Caco-2 (cell line): ENCODE results near the gene NTRK1. TPM values are rescaled to one million over a fixed set of nuclear protein-coding genes. Genes with fewer than 3 reads are reported as not detected.
A peak's percentile ranks its signal among the peaks of the same experiment; 100 is the strongest.

Experiments
- BruUV-seq: library from RNA; stranded (reverse); fragments of 400-500 nt; replicated peaks from 2 replicates; lab custom pipeline; 2021; lab: Mats Ljungman, UMichigan
- CTCF ChIA-PET: fragments of 300-600 bp; sonication (Branson Sonifier 250); formaldehyde crosslinking; loops from one replicate; lab custom pipeline; 2022; ENCODE audit warnings: antibody characterized with exemption; lab: Charles Lee
- POLR2A ChIA-PET: fragments of 300-600 bp; sonication (Branson Sonifier 250); formaldehyde crosslinking; loops from one replicate; lab custom pipeline; 2022; ENCODE audit warnings: antibody characterized with exemption; lab: Charles Lee
- DNase-seq, 2 experiments: peaks; one replicate each; pipeline versions ENCODE4 v3.0.0 to v3.0.0-alpha.2; 2020 to 2022
- H3K27me3 ChIP-seq: replicated peaks from 2 replicates; pipeline ENCODE4 v1.6.0; 2011; ENCODE audit warnings: low read length; ENCODE audit not compliant: control insufficient read depth, insufficient read depth
- H3K36me3 ChIP-seq: 2 replicates; pipeline ENCODE4 v1.5.1; 2011; ENCODE audit warnings: low read length; ENCODE audit not compliant: control insufficient read depth, insufficient read depth
- H3K4me1 ChIP-seq: fragments of 250-450 bp; sonication (Bioruptor Pico); 2 replicates; pipeline ENCODE4 v1.5.1; 2020; ENCODE audit warnings: mild to moderate bottlenecking
- H3K4me3 ChIP-seq: 2 replicates; pipeline ENCODE4 v1.5.1; 2011; ENCODE audit warnings: low read depth, mild to moderate bottlenecking, control low read depth, low read length
- H3K9me3 ChIP-seq: fragments of 250-450 bp; sonication (Bioruptor Pico); 2 replicates; pipeline ENCODE4 v1.5.1; 2020; ENCODE audit warnings: mild to moderate bottlenecking, moderate library complexity
- H3K27ac Mint-ChIP-seq: one replicate; pipeline ENCODE4 v1.8.0; 2022; ENCODE audit warnings: mixed read lengths; ENCODE audit not compliant: unreplicated experiment
- H3K27me3 Mint-ChIP-seq: one replicate; pipeline ENCODE4 v1.8.0; 2022; ENCODE audit warnings: mixed read lengths; ENCODE audit not compliant: insufficient read depth, unreplicated experiment
- H3K36me3 Mint-ChIP-seq: one replicate; pipeline ENCODE4 v1.8.0; 2022; ENCODE audit warnings: mild to moderate bottlenecking, mixed read lengths; ENCODE audit not compliant: insufficient read depth, unreplicated experiment
- H3K4me1 Mint-ChIP-seq: one replicate; pipeline ENCODE4 v1.8.0; 2022; ENCODE audit warnings: low read depth, mixed read lengths; ENCODE audit not compliant: unreplicated experiment
- H3K4me3 Mint-ChIP-seq: one replicate; pipeline ENCODE4 v1.8.0; 2022; ENCODE audit warnings: mild to moderate bottlenecking, moderate library complexity, mixed read lengths; ENCODE audit not compliant: unreplicated experiment
- H3K9me3 Mint-ChIP-seq: one replicate; pipeline ENCODE4 v1.8.0; 2022; ENCODE audit warnings: mixed read lengths; ENCODE audit not compliant: unreplicated experiment
- intact Hi-C: fragments of 100-400 bp; cut with micrococcal nuclease; formaldehyde crosslinking; loops from one replicate; pipeline ENCODE4 v1.10.0; 2022; ENCODE audit not compliant: unreplicated experiment
- total RNA-seq: library from RNA; stranded (reverse); gene quantifications from 2 replicates; pipeline ENCODE4 v1.2.3, GENCODE V29; 2022
- TF ChIP-seq, protein P1 (sequence below), 2 experiments: fragments of 200-600 bp in 1 of 2; IDR thresholded peaks; 1 replicate in 1 of 2; 2 replicates in 1 of 2; pipeline versions ENCODE4 v1.5.1 to v1.8.0; 2011 to 2022; ENCODE audit warnings: antibody characterized with exemption in 1 of 2, control low read depth in 1 of 2, inconsistent platforms in 1 of 2, low read depth in 1 of 2, low read length in 1 of 2, mild to moderate bottlenecking in 1 of 2, moderate library complexity in 1 of 2; ENCODE audit not compliant: insufficient read depth in 1 of 2, severe bottlenecking in 1 of 2, unreplicated experiment in 1 of 2

The NTRK1 gene
- total RNA-seq, 1 experiment from 2014 or later: not detected

DNA sequence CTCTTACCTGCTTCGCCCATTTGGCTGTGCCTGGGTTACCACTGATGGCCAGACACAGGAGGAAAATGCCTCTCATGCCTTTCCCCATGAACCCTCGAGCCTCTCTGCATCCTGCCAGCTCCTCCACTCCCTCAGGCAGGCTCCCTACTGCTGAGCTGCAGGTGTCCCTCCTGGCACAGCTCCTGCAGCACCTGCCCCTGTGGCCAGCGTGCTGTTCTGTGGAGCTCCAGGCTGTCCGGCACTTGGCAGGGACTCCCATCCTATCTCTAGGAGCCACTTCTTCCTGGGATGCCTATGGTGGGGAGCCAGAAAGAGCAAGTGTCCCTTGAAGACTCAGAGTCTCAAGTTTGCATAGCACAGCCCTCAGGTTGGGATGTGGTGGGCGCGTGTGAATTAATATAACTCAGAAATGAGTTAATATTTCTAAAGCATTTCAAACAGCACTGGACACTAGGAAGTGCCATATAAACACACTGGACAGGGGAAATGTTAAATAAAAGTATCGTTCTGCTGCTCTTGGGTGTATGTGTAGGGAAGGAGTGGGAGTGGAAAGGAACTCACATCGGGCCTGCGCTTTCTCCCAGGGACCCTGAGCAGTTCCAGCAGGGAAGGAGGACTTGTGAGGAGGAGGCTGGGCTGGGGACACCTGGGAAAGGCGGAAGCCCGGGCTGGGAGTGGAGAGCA lies 62.5 kb downstream of the NTRK1 start:
- Mint-ChIP-seq H3K4me1 (peaks cover 6% of the 10 kb centered on the region), H3K27me3 (peaks cover 28% of the 10 kb centered on the region), H3K27ac (no peak overlapping the region), H3K9me3 (no peaks in the 10 kb centered on the region), H3K36me3 (no peaks in the 10 kb centered on the region), H3K4me3 (peak overlapping the region; percentile 58)
- TF ChIP-seq, protein P1, sequence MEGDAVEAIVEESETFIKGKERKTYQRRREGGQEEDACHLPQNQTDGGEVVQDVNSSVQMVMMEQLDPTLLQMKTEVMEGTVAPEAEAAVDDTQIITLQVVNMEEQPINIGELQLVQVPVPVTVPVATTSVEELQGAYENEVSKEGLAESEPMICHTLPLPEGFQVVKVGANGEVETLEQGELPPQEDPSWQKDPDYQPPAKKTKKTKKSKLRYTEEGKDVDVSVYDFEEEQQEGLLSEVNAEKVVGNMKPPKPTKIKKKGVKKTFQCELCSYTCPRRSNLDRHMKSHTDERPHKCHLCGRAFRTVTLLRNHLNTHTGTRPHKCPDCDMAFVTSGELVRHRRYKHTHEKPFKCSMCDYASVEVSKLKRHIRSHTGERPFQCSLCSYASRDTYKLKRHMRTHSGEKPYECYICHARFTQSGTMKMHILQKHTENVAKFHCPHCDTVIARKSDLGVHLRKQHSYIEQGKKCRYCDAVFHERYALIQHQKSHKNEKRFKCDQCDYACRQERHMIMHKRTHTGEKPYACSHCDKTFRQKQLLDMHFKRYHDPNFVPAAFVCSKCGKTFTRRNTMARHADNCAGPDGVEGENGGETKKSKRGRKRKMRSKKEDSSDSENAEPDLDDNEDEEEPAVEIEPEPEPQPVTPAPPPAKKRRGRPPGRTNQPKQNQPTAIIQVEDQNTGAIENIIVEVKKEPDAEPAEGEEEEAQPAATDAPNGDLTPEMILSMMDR (IDR thresholded peaks at IDR 0.05; ENCODE audit: insufficient read depth in 1 of 2, low read depth in 1 of 2, low read length in 1 of 2, severe bottlenecking in 1 of 2, unreplicated experiment in 1 of 2): no peak
- Histone ChIP-seq H3K9me3 (no peaks in the 10 kb centered on the region), H3K4me1 (peaks cover 4% of the 10 kb centered on the region; the same call in 1 of the 2 replicates), H3K36me3 (no peaks in the 10 kb centered on the region), H3K4me3 (peak overlapping the region; percentile 32; the same call in 1 of the 2 replicates), H3K27me3 (peaks cover 5% of the 10 kb centered on the region; the same call in 1 of the 2 replicates)
- ChIA-PET POLR2A (no interaction called here), CTCF (interaction anchor here (0.9 to 1.1 kb wide), 4 partner anchors 13 to 234 kb away, joined by 3 to 6 read pairs (median 4); no protein-coding TSS in a partner anchor)
- BruUV-seq: no TSS peak
- DNase-seq: no peak
- intact Hi-C loops: loop anchor here (1.0 to 10.0 kb wide), 2 partner anchors 31 to 152 kb away; no protein-coding TSS in a partner anchor

DNA sequence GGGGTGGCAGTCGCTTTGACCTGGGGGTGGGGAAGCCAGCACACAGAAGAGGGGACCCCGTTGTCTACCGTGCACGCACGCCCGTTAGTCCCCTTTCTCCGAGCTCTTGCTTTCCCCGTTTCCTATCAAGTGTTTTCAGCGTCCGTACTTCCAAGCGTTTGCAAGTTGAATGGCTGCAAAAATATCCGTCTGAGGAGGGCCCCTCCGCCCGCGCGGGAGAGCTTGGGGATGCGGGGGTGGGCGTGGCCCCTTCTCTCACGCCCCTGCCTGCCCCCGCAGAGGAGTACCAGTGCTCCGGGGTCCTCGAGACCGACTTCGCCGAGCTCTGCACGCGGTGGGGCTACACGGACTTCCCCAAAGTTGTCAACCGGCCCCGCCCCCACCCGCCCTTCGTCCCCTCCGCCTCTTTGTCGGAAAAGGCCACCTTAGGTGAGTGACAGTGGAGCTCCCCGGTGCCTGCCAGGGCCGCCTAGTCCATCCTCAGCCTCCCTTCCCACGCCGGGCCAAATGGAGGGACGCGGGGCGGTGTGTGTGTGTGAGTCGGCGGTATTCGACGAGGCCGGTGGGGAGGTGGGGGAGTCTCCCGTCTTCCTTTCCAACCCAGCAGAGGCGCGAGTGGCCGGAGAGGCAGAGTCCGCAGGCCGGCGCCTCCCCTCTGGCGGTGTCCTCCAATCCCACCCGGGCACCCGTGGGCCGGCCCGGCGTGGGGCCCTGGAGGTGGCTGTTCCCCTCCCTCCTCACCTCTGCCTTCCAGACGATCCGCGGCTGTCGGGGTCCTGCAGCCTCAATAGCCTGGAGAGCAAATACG lies 63.2 kb downstream of the NTRK1 start:
- H3K36me3 ChIP-seq: no peaks in the 10 kb centered on the region
- H3K4me1 ChIP-seq: peaks cover 4% of the 10 kb centered on the region; the same call in 1 of the 2 replicates
- Mint-ChIP-seq H3K9me3 (no peaks in the 10 kb centered on the region), H3K36me3 (no peaks in the 10 kb centered on the region), H3K4me3 (peak overlapping the region; percentile 58), H3K27ac (no peak overlapping the region), H3K27me3 (peaks cover 28% of the 10 kb centered on the region), H3K4me1 (peaks cover 6% of the 10 kb centered on the region)
- intact Hi-C loops: loop anchor here (10.0 kb wide), 1 partner anchor 151 kb away; no protein-coding TSS in a partner anchor
- peak in 1 of 2 experiments; percentile 24 for DNase-seq
- BruUV-seq: no TSS peak
- CTCF ChIA-PET: interaction anchor here (0.5 to 1.2 kb wide), 9 partner anchors 12 to 150 kb away, joined by 3 to 5 read pairs (median 3); no protein-coding TSS in a partner anchor
- TF ChIP-seq, protein P1 (IDR thresholded peaks at IDR 0.05; ENCODE audit: insufficient read depth in 1 of 2, low read depth in 1 of 2, low read length in 1 of 2, severe bottlenecking in 1 of 2, unreplicated experiment in 1 of 2): no peak
- H3K9me3 ChIP-seq: no peaks in the 10 kb centered on the region
- peak overlapping the region; percentile 32 for H3K4me3 ChIP-seq
- POLR2A ChIA-PET: interaction anchor here (0.5 kb wide), 1 partner anchor 1095 kb away, joined by 3 read pairs; no protein-coding TSS in a partner anchor
- H3K27me3 ChIP-seq: peaks cover 5% of the 10 kb centered on the region; the same call in 1 of the 2 replicates
